ENCODE results near the gene SGSM2. TPM values are rescaled to one million over a fixed set of nuclear protein-coding genes. Genes with fewer than 3 reads are reported as not detected.

Gene SGSM2
- total and polyA plus RNA-seq, 2 experiments from 2014 or later = 13.7 to 52.4 TPM

DNA sequence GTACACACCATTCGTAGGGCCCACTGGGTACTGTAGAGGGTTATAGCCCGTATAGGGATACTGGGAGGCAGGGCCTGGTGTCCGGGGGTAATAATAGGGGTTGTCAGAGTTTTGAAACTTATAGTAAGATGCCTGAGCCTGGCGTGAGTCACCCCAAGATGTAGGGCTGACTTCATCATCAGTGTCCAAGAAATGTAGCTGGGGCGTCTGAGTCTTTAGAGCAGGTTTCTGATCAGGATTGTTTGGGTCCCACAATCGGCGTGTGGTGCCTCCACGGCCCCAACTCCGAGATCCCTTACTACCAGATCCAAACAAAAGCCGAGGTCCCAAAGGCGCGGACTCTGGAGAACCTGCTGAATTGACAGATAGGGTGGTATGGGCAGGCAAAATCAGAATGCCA is 38.2 kb upstream of the SGSM2 start:
- H4K20me1 ChIP-seq (replicated peaks; ENCODE audit: insufficient read depth) = peaks cover 29% of the 10 kb centered on the region
- no peak overlapping the region for H3K27ac ChIP-seq (ENCODE audit: low read depth)
- no peak overlapping the region for H3K4me2 ChIP-seq
- H3K27me3 Mint-ChIP-seq (ENCODE audit: insufficient read depth, low read depth, poor library complexity) = no peaks in the 10 kb centered on the region
- H3K36me3 Mint-ChIP-seq (ENCODE audit: low read depth) = peaks cover 43% of the 10 kb centered on the region
- no peaks in the 10 kb centered on the region for H3K27me3 ChIP-seq (ENCODE audit: insufficient read depth)
- no peaks in the 10 kb centered on the region for H3K9me2 ChIP-seq (ENCODE audit: insufficient read depth)
- no peak overlapping the region for H2AFZ ChIP-seq
- peaks cover 15% of the 10 kb centered on the region for H3F3A ChIP-seq (replicated peaks; ENCODE audit: low read depth)
- no peak overlapping the region for H3K4me3 Mint-ChIP-seq
- H3K9me3 Mint-ChIP-seq = no peaks in the 10 kb centered on the region
- ATAC-seq (no peak), DNase-seq (ENCODE audit: low spot score) (no peak)
- peaks cover 9% of the 10 kb centered on the region for H3K4me1 Mint-ChIP-seq
- H3K27ac Mint-ChIP-seq = no peak overlapping the region
- H3K79me2 ChIP-seq (replicated peaks; ENCODE audit: insufficient read depth) = peaks cover 52% of the 10 kb centered on the region
- TF ChIP-seq ZNF331 (CRISPR knock-in tag; IDR thresholded peaks at IDR 0.05; ENCODE audit: low read depth) (no peak), STAT1 (IDR thresholded peaks at IDR 0.05; ENCODE audit: unreplicated experiment) (no peak), POLR2AphosphoS5 (IDR thresholded peaks at IDR 0.05; ENCODE audit: low read depth) (no peak), JUNB (IDR thresholded peaks at IDR 0.05; ENCODE audit: unreplicated experiment) (no peak), NANOG (IDR thresholded peaks at IDR 0.05; ENCODE audit: borderline replicate concordance) (no peak), EZH2phosphoT487 (IDR thresholded peaks at IDR 0.05; ENCODE audit: unreplicated experiment) (no peak), CREB1 (CRISPR knock-in tag; IDR thresholded peaks at IDR 0.05; ENCODE audit: low read depth) (no peak), EZH2 (IDR thresholded peaks at IDR 0.05; ENCODE audit: low read depth, unreplicated experiment) (no peak)
- TF ChIP-seq, protein P1, sequence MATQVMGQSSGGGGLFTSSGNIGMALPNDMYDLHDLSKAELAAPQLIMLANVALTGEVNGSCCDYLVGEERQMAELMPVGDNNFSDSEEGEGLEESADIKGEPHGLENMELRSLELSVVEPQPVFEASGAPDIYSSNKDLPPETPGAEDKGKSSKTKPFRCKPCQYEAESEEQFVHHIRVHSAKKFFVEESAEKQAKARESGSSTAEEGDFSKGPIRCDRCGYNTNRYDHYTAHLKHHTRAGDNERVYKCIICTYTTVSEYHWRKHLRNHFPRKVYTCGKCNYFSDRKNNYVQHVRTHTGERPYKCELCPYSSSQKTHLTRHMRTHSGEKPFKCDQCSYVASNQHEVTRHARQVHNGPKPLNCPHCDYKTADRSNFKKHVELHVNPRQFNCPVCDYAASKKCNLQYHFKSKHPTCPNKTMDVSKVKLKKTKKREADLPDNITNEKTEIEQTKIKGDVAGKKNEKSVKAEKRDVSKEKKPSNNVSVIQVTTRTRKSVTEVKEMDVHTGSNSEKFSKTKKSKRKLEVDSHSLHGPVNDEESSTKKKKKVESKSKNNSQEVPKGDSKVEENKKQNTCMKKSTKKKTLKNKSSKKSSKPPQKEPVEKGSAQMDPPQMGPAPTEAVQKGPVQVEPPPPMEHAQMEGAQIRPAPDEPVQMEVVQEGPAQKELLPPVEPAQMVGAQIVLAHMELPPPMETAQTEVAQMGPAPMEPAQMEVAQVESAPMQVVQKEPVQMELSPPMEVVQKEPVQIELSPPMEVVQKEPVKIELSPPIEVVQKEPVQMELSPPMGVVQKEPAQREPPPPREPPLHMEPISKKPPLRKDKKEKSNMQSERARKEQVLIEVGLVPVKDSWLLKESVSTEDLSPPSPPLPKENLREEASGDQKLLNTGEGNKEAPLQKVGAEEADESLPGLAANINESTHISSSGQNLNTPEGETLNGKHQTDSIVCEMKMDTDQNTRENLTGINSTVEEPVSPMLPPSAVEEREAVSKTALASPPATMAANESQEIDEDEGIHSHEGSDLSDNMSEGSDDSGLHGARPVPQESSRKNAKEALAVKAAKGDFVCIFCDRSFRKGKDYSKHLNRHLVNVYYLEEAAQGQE (IDR thresholded peaks at IDR 0.05; ENCODE audit: unreplicated experiment) = no peak
- TF ChIP-seq, protein P2, sequence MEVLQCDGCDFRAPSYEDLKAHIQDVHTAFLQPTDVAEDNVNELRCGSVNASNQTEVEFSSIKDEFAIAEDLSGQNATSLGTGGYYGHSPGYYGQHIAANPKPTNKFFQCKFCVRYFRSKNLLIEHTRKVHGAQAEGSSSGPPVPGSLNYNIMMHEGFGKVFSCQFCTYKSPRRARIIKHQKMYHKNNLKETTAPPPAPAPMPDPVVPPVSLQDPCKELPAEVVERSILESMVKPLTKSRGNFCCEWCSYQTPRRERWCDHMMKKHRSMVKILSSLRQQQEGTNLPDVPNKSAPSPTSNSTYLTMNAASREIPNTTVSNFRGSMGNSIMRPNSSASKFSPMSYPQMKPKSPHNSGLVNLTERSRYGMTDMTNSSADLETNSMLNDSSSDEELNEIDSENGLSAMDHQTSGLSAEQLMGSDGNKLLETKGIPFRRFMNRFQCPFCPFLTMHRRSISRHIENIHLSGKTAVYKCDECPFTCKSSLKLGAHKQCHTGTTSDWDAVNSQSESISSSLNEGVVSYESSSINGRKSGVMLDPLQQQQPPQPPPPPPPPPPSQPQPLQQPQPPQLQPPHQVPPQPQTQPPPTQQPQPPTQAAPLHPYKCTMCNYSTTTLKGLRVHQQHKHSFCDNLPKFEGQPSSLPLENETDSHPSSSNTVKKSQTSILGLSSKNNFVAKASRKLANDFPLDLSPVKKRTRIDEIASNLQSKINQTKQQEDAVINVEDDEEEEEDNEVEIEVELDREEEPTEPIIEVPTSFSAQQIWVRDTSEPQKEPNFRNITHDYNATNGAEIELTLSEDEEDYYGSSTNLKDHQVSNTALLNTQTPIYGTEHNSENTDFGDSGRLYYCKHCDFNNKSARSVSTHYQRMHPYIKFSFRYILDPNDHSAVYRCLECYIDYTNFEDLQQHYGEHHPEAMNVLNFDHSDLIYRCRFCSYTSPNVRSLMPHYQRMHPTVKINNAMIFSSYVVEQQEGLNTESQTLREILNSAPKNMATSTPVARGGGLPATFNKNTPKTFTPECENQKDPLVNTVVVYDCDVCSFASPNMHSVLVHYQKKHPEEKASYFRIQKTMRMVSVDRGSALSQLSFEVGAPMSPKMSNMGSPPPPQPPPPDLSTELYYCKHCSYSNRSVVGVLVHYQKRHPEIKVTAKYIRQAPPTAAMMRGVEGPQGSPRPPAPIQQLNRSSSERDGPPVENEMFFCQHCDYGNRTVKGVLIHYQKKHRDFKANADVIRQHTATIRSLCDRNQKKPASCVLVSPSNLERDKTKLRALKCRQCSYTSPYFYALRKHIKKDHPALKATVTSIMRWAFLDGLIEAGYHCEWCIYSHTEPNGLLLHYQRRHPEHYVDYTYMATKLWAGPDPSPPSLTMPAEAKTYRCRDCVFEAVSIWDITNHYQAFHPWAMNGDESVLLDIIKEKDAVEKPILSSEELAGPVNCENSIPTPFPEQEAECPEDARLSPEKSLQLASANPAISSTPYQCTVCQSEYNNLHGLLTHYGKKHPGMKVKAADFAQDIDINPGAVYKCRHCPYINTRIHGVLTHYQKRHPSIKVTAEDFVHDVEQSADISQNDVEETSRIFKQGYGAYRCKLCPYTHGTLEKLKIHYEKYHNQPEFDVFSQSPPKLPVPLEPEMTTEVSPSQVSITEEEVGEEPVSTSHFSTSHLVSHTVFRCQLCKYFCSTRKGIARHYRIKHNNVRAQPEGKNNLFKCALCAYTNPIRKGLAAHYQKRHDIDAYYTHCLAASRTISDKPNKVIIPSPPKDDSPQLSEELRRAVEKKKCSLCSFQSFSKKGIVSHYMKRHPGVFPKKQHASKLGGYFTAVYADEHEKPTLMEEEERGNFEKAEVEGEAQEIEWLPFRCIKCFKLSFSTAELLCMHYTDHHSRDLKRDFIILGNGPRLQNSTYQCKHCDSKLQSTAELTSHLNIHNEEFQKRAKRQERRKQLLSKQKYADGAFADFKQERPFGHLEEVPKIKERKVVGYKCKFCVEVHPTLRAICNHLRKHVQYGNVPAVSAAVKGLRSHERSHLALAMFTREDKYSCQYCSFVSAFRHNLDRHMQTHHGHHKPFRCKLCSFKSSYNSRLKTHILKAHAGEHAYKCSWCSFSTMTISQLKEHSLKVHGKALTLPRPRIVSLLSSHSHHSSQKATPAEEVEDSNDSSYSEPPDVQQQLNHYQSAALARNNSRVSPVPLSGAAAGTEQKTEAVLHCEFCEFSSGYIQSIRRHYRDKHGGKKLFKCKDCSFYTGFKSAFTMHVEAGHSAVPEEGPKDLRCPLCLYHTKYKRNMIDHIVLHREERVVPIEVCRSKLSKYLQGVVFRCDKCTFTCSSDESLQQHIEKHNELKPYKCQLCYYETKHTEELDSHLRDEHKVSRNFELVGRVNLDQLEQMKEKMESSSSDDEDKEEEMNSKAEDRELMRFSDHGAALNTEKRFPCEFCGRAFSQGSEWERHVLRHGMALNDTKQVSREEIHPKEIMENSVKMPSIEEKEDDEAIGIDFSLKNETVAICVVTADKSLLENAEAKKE (CRISPR knock-in tag; IDR thresholded peaks at IDR 0.05) = no peak
- no peak overlapping the region for H3K4me3 ChIP-seq
- peaks cover 10% of the 10 kb centered on the region for H3K4me1 ChIP-seq (ENCODE audit: insufficient read depth)
- H3K36me3 ChIP-seq (ENCODE audit: insufficient read depth) = peaks cover 6% of the 10 kb centered on the region; the same call in 1 of the 2 replicates
